Measurements from ENCODE around the gene TAP1. TPM values are rescaled to one million over a fixed set of nuclear protein-coding genes. Genes with fewer than 3 reads are reported as not detected.
"Not testable (repeated sequence)": the region's sequence is repeated elsewhere in the genome, so short reads cannot be mapped to it uniquely, and the experiment has no call there.

TAP1 gene
- total and polyA plus RNA-seq, 2 experiments from 2014 or later, result 6.8 to 12.6 TPM

GRCh38 chr6:32883789-32884188 lies 30.3 kb upstream of the TAP1 start:
- no peaks in the 10 kb centered on the region for H3K9me3 ChIP-seq (ENCODE audit: low read depth)
- no peak overlapping the region for H3K27ac ChIP-seq
- H3K36me3 ChIP-seq, result no peaks in the 10 kb centered on the region
- DNase-seq (ENCODE audit: low read depth in 1 of 2, low spot score in 1 of 2), result peak; percentile 9 to 92
- no peak for TF ChIP-seq CTCF (IDR thresholded peaks at IDR 0.05; ENCODE audit: low read depth, low read length)
- no peaks in the 10 kb centered on the region for H3K4me1 ChIP-seq (ENCODE audit: low read depth)
- H3K27me3 ChIP-seq, result no peaks in the 10 kb centered on the region
- H3K4me3 ChIP-seq, result no peak overlapping the region

GRCh38 chr6:32882879-32883250 lies 29.4 kb upstream of the TAP1 start:
- Histone ChIP-seq H3K36me3 (no peaks in the 10 kb centered on the region), H3K4me1 (ENCODE audit: low read depth) (no peaks in the 10 kb centered on the region), H3K9me3 (ENCODE audit: low read depth) (no peaks in the 10 kb centered on the region), H3K27ac (no peak overlapping the region), H3K4me3 (no peak overlapping the region), H3K27me3 (no peaks in the 10 kb centered on the region)
- peak in 1 of 2 donors; percentile 20 for DNase-seq (ENCODE audit: low read depth in 1 of 2, low spot score in 1 of 2)
- no peak for TF ChIP-seq CTCF (IDR thresholded peaks at IDR 0.05; ENCODE audit: low read depth, low read length)

GRCh38 chr6:32880962-32881361 lies 27.5 kb upstream of the TAP1 start:
- H3K27me3 ChIP-seq; H3K27ac ChIP-seq; H3K4me3 ChIP-seq; H3K4me1 ChIP-seq (ENCODE audit: low read depth); H3K9me3 ChIP-seq (ENCODE audit: low read depth); DNase-seq (ENCODE audit: low read depth in 1 of 2, low spot score in 1 of 2); H3K36me3 ChIP-seq: not testable (repeated sequence)

GRCh38 chr6:32879691-32880090 lies 26.2 kb upstream of the TAP1 start:
- Histone ChIP-seq H3K4me1 (ENCODE audit: low read depth) (no peaks in the 10 kb centered on the region), H3K36me3 (no peaks in the 10 kb centered on the region), H3K9me3 (ENCODE audit: low read depth) (no peaks in the 10 kb centered on the region), H3K4me3 (no peak overlapping the region), H3K27me3 (no peaks in the 10 kb centered on the region), H3K27ac (no peak overlapping the region)
- no peak for TF ChIP-seq CTCF (IDR thresholded peaks at IDR 0.05; ENCODE audit: low read depth, low read length)
- no peak for DNase-seq (ENCODE audit: low read depth in 1 of 2, low spot score in 1 of 2)

GRCh38 chr6:32876603-32877002 lies 23.1 kb upstream of the TAP1 start:
- Histone ChIP-seq H3K4me3 (no peak overlapping the region), H3K4me1 (ENCODE audit: low read depth) (no peaks in the 10 kb centered on the region), H3K36me3 (no peaks in the 10 kb centered on the region), H3K9me3 (ENCODE audit: low read depth) (no peaks in the 10 kb centered on the region), H3K27me3 (no peaks in the 10 kb centered on the region), H3K27ac (no peak overlapping the region)
- DNase-seq (ENCODE audit: low read depth in 1 of 2, low spot score in 1 of 2), result no peak
- no peak for TF ChIP-seq CTCF (IDR thresholded peaks at IDR 0.05; ENCODE audit: low read depth, low read length)

- H3K9me3 ChIP-seq (ENCODE audit: low read depth); H3K4me3 ChIP-seq; DNase-seq (ENCODE audit: low read depth in 1 of 2, low spot score in 1 of 2); H3K36me3 ChIP-seq; H3K27ac ChIP-seq; H3K4me1 ChIP-seq (ENCODE audit: low read depth): not testable (repeated sequence)
- H3K27me3 ChIP-seq, result peaks cover 14% of the 10 kb centered on the region
These were observed 20.4 kb upstream of the TAP1 start for GRCh38 chr6:32873947-32874346.

GRCh38 chr6:32868257-32868788 lies 14.8 kb upstream of the TAP1 start:
- peak; percentile 80 to 82 for DNase-seq (ENCODE audit: low read depth in 1 of 2, low spot score in 1 of 2)
- Histone ChIP-seq H3K9me3 (ENCODE audit: low read depth) (no peaks in the 10 kb centered on the region), H3K27me3 (peaks cover 42% of the 10 kb centered on the region), H3K36me3 (no peaks in the 10 kb centered on the region), H3K4me1 (ENCODE audit: low read depth) (no peaks in the 10 kb centered on the region), H3K4me3 (no peak overlapping the region), H3K27ac (no peak overlapping the region)
- peak; percentile 84 for TF ChIP-seq CTCF (IDR thresholded peaks at IDR 0.05; ENCODE audit: low read depth, low read length)
